Fibroblast of lung (primary cell): Measurements from ENCODE around the gene VASN. TPM values are rescaled to one million over a fixed set of nuclear protein-coding genes. Genes with fewer than 3 reads are reported as not detected.

ENCODE experiments used
- DNase-seq, 2 donors: peaks; one replicate each; pipeline versions ENCODE4 v3.0.0 to v3.0.0-alpha.2; 2010; ENCODE audit warnings: low read depth in 2 of 2
- H2AFZ ChIP-seq: 2 replicates; pipeline ENCODE4 v1.5.1; 2012; ENCODE audit warnings: low read length, control low read depth, inconsistent platforms
- H3K27ac ChIP-seq: 2 replicates; pipeline ENCODE4 v1.5.1; 2011; ENCODE audit warnings: low read length, control low read depth; ENCODE audit not compliant: insufficient read depth
- H3K27me3 ChIP-seq: 2 replicates; pipeline ENCODE4 v1.5.1; 2011; ENCODE audit warnings: mild to moderate bottlenecking, low read length; ENCODE audit not compliant: control insufficient read depth, insufficient read depth
- H3K36me3 ChIP-seq: 2 replicates; pipeline ENCODE4 v1.5.1; 2011; ENCODE audit warnings: low read length; ENCODE audit not compliant: control insufficient read depth, insufficient read depth
- H3K4me1 ChIP-seq: 2 replicates; pipeline ENCODE4 v1.5.1; 2011; ENCODE audit warnings: low read length; ENCODE audit not compliant: control insufficient read depth, insufficient read depth; ENCODE audit errors: extremely low read depth
- H3K4me2 ChIP-seq: 2 replicates; pipeline ENCODE4 v1.5.1; 2011; ENCODE audit warnings: low read length, control low read depth; ENCODE audit not compliant: insufficient read depth; ENCODE audit errors: extremely low read depth
- H3K4me3 ChIP-seq, 4 experiments: fragments of 200-600 bp in 1 of 4; sonication (generic) in 1 of 4; replicated peaks in 1 of 4; 2 replicates each; pipeline ENCODE4 v1.5.1; 2011 to 2016; ENCODE audit warnings: low read length in 4 of 4, low read depth in 3 of 4, mild to moderate bottlenecking in 3 of 4, control low read depth in 2 of 4, inconsistent platforms in 1 of 4, mixed read lengths in 1 of 4; ENCODE audit not compliant: insufficient read depth in 1 of 4; ENCODE audit errors: control extremely low read depth in 1 of 4
- H3K79me2 ChIP-seq: 2 replicates; pipeline ENCODE4 v1.5.1; 2012; ENCODE audit warnings: mild to moderate bottlenecking, low read length, inconsistent platforms; ENCODE audit not compliant: control insufficient read depth, insufficient read depth
- H3K9ac ChIP-seq: 2 replicates; pipeline ENCODE4 v1.5.1; 2011; ENCODE audit warnings: mild to moderate bottlenecking, low read length, control low read depth; ENCODE audit not compliant: insufficient read depth
- H3K9me3 ChIP-seq: 2 replicates; pipeline ENCODE4 v1.5.1; 2012; ENCODE audit warnings: low read depth, low read length; ENCODE audit not compliant: control insufficient read depth, insufficient read depth
- H4K20me1 ChIP-seq: 2 replicates; pipeline ENCODE4 v1.5.1; 2011; ENCODE audit warnings: low read length; ENCODE audit not compliant: control insufficient read depth, insufficient read depth; ENCODE audit errors: extremely low read depth
- CTCF ChIP-seq, 2 donors: IDR thresholded peaks in 1 of 2; conservative IDR thresholded peaks in 1 of 2; 1 replicate in 1 of 2; 2 replicates in 1 of 2; pipeline ENCODE4 v1.5.1; 2011 to 2012; ENCODE audit warnings: low read length in 2 of 2, control low read depth in 1 of 2, inconsistent platforms in 1 of 2, low read depth in 1 of 2, mild to moderate bottlenecking in 1 of 2
- EZH2 ChIP-seq: IDR thresholded peaks from 2 replicates; pipeline ENCODE4 v1.5.1; 2012; ENCODE audit warnings: low read length, control low read depth, mild to moderate bottlenecking; ENCODE audit errors: missing control alignments
- polyA plus RNA-seq, 2 donors: library from polyadenylated mRNA; depleted of rRNA in 1 of 2; stranded (reverse) in 1 of 2; unstranded in 1 of 2; fragments of >200 nt; gene quantifications; 2 replicates each; pipeline ENCODE4 v1.2.1, GENCODE V29; 2011 to 2012; ENCODE audit warnings: missing spikeins in 1 of 2
- total RNA-seq: library from RNA; depleted of rRNA; stranded (reverse); fragments of >200 nt; gene quantifications from 2 replicates; pipeline ENCODE4 v1.2.1, GENCODE V29; 2014

VASN gene
- total and polyA plus RNA-seq, 2 donors (not counting 1 experiment from before 2014, with no cell fraction given): 61.9 to 79.4 TPM

- Histone ChIP-seq H3K36me3 (peaks cover 2% of the 10 kb centered on the region), H3K79me2 (peaks cover 85% of the 10 kb centered on the region), H3K27ac (no peak overlapping the region), H3K27me3 (no peaks in the 10 kb centered on the region), H3K4me3 (no peak overlapping the region), H3K4me1 (peaks cover 34% of the 10 kb centered on the region), H2AFZ (no peak overlapping the region), H4K20me1 (no peaks in the 10 kb centered on the region), H3K9me3 (no peaks in the 10 kb centered on the region), H3K9ac (no peak overlapping the region), H3K4me2 (no peak overlapping the region)
- no peak for DNase-seq
- TF ChIP-seq EZH2 (no peak), CTCF (conservative IDR thresholded peaks at IDR 0.05 in 1 of 2, IDR thresholded peaks at IDR 0.05 in 1 of 2; ENCODE audit: low read depth in 1 of 2, low read length in 2 of 2) (no peak)
Measured at GRCh38 chr16:4325253-4325758, 46.3 kb upstream of the VASN start.

GRCh38 chr16:4327386-4328045 lies 44.1 kb upstream of the VASN start:
- no peak overlapping the region for H2AFZ ChIP-seq
- H3K9ac ChIP-seq: peak overlapping the region; percentile 42
- peaks cover 33% of the 10 kb centered on the region for H3K4me1 ChIP-seq
- H4K20me1 ChIP-seq: no peaks in the 10 kb centered on the region
- peak overlapping the region in 2 of 4 experiments; percentile 28 to 51 for H3K4me3 ChIP-seq
- no peaks in the 10 kb centered on the region for H3K9me3 ChIP-seq
- peak overlapping the region; percentile 58 for H3K4me2 ChIP-seq
- no peak for DNase-seq
- TF ChIP-seq EZH2: no peak
- H3K27ac ChIP-seq: peak overlapping the region; percentile 73
- H3K36me3 ChIP-seq: peaks cover 5% of the 10 kb centered on the region
- peaks cover 82% of the 10 kb centered on the region for H3K79me2 ChIP-seq
- no peaks in the 10 kb centered on the region for H3K27me3 ChIP-seq

- H3K36me3 ChIP-seq: peaks cover 7% of the 10 kb centered on the region
- TF ChIP-seq CTCF (conservative IDR thresholded peaks at IDR 0.05 in 1 of 2, IDR thresholded peaks at IDR 0.05 in 1 of 2; ENCODE audit: low read depth in 1 of 2, low read length in 2 of 2): peak; percentile 51 to 67
- TF ChIP-seq EZH2: no peak
- H3K79me2 ChIP-seq: peaks cover 82% of the 10 kb centered on the region
- peak; percentile 63 to 80 for DNase-seq
- peak overlapping the region; percentile 42 for H3K9ac ChIP-seq
- no peaks in the 10 kb centered on the region for H3K9me3 ChIP-seq
- no peaks in the 10 kb centered on the region for H4K20me1 ChIP-seq
- peak overlapping the region; percentile 73 for H3K27ac ChIP-seq
- no peaks in the 10 kb centered on the region for H3K27me3 ChIP-seq
- peak overlapping the region in 2 of 4 experiments; percentile 28 to 51 for H3K4me3 ChIP-seq
- peaks cover 33% of the 10 kb centered on the region for H3K4me1 ChIP-seq
- peak overlapping the region; percentile 58 for H3K4me2 ChIP-seq
- H2AFZ ChIP-seq: no peak overlapping the region
Measured at GRCh38 chr16:4328046-4328781, 43.4 kb upstream of the VASN start.
